ENCODE data around the gene COQ3.
"Not testable (repeated sequence)": the region's sequence is repeated elsewhere in the genome, so short reads cannot be mapped to it uniquely, and the experiment has no call there.

The COQ3 gene

DNA sequence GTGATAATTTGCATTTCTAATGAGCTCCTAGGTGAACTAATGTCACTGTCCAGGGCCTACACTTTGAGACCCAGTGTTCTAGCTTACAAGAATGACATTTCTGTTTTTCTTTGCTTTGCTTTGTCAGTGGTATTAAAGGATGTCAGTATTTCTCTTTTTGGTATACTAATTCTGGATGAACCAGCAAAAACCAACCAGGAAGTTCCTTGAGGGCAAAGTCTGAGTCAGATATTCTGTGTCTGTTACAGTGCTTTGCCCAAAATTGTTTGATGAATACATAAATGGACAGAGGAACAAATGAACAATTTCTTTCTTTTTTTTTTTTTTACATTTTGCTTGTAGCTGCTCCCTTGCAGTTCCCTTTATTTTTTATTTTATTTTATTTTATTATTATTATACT is 15.4 kb downstream of the COQ3 start:
- no peak for DNase-seq

DNA sequence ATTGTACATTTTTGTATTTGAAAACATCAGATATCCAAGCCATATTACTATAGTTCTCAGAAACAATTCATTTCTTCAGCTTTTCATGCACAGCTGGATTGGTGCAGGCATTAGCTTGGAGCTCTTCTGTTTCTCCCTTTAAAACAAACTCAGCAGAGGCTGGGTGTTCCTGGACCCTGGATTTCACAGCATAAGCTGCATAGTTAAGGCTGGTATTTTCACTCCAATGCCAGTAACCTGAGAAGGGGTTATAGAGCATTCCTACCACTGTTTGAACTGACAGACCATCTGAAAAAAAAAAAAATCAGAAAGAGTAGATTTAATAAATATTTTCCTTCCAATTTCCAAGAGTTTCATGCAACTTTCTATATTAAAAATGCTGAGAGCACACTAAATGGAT is 24.5 kb downstream of the COQ3 start:
- DNase-seq, result no peak

DNA sequence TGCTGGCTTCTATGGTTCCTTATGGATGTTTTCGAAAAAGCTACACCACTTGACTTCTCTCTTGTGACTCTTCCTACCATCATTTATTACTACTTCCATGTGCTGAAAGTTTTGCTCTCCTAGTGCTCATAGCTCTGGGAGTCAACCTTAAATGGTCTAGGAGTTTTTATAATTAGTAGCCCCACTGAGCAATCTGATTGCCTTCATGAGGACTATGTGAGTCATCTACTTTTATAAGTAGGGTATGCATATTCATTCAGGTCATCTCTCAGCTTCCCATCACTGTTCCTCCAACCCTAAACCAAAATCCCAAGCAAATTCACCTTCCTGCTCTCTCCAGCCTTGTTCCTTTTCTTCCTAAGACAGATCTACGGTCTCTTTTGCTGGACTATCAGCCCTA is 27.1 kb downstream of the COQ3 start:
- no peak for DNase-seq

DNA sequence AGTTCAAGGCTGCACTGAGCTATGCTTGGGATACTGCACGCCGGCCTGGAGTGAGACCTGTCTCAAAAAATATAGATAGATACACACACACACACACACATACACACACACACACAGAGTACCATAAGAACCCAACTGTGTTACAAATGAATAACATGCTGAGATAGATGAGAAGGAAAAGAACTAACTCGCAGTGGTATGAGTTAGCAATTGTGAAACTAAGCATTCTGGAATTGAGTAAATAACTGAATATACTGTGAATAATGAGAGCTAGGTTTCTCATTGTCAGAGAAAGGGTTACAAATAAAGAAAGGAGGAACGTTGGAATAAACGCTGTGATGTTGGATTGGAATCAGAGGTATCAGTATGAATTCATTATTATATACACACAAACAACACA is 30.0 kb downstream of the COQ3 start:
- DNase-seq, result no peak

DNA sequence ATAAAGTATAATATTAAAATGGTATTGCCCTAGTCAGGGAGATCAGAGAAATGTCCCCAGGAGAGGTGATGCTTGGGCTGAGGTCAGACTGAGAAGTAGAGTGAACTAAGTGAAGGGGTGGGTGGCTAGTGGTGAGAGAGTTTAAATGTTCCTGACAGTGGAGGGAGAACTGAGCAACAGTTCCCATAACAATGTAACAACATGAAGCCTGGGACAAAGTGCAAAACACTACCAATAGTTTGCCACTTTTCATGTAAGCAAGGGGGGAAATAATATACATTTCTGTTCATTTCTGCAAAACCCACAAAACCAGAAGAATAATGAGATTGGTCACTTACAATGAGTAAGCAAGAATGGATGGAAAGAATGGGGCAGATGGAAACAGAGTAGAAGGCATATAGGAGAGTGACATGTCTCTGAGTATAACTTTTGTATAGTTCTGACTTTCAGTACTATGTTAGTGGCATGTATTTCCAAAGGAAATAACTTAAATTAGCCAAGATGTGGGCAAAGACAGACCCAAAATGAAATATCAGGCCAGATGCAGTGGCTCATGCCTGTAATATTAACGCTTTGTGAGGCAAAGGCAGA is 31.2 kb downstream of the COQ3 start:
- DNase-seq, result no peak

DNA sequence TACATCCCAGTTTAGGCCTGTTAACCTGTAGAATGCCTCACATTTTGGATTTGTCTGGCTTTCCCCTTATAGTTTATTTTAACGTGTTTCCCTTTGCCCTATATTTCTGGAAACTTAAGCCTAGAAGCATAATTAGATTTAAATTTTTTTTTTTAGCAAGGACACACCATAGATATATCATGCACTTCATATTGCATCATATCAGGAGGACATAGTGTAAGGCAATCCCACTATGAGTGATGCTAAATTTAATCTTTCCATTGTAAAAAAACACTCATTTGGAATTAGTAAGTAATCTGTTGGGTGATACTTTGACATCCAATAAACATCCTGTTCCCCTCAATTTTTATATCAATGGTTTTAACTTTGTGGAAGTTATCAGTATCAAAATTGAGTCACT is 34.2 kb downstream of the COQ3 start:
- no peak for DNase-seq

DNA sequence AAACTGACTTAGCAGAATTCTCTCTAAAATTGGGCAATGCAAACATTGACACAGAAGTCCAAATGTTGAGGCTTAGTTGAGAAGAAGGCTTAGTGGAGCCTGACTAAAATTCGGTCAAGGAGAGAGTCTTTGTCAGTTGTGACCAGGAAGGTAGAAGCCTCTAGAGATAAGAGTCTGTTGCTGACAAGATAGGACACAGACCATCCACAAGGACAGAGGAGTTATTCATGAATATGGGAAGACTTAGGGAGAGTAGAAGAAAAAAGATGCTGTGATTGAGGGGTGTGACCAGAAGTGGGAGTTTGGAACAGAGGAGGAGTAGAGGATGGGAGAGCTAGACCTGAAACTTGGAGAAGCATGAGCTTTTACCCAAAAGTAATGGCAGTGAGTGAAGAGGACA is 37.4 kb downstream of the COQ3 start:
- no peak for DNase-seq

DNA sequence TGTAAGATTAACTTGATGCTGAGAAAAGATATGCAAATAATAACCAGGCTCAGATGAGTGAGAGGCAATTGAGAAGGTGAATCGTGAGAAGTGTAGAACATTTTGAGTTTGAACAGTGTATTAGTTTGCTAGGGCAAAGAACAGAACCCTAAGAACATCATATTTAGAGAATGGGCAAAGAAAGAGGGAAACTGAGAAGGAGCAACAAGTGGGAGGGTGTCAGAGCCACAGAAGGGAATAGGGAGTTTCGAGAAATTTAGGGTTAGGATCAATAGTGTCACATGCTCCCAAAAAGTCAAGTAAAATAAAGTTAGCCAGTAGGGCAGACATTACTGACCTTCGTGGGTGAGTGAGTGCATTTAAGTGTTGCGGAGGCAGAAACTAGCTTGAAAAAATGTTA is 39.0 kb downstream of the COQ3 start:
- DNase-seq, result no peak

DNA sequence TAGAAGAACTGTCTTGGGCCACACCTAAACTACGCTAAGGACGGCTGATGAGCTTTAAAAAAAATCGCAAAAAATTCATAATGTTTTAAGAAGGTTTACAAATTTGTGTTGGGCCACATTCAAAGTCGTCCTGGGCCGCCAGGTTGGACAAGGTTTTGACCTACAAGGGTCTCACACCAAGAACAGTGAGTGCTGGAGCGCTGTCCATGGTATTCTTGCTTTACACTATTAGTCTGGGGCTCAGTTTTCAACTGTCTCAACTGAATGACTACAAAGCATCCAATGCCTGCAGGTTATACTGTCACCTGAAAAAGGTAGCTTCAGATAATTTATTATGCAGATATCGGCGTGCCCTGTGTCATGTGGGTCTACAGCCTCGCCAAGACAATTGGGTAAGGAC is 40.9 kb downstream of the COQ3 start:
- DNase-seq, result no peak

DNA sequence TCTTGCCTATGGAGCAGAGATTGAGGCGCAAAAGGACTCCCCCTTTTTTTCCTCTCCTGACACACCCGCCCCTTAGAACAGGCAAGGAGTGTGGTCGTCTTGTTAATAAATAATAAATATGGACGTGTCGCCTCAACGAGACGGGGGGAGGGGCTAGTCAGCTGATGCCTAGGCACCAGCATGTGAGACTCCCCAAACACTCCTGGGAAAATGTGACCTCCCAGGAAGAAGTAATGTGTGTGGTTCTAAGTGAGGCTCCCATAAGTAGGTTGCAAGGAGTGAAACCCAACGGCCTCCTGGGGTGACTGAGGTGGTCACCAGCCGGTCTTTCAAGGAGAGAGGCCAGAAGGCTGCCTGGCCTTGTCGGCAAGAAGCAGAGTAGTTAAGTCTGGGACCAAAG is 43.4 kb downstream of the COQ3 start:
- peak; percentile 23 for DNase-seq

DNA sequence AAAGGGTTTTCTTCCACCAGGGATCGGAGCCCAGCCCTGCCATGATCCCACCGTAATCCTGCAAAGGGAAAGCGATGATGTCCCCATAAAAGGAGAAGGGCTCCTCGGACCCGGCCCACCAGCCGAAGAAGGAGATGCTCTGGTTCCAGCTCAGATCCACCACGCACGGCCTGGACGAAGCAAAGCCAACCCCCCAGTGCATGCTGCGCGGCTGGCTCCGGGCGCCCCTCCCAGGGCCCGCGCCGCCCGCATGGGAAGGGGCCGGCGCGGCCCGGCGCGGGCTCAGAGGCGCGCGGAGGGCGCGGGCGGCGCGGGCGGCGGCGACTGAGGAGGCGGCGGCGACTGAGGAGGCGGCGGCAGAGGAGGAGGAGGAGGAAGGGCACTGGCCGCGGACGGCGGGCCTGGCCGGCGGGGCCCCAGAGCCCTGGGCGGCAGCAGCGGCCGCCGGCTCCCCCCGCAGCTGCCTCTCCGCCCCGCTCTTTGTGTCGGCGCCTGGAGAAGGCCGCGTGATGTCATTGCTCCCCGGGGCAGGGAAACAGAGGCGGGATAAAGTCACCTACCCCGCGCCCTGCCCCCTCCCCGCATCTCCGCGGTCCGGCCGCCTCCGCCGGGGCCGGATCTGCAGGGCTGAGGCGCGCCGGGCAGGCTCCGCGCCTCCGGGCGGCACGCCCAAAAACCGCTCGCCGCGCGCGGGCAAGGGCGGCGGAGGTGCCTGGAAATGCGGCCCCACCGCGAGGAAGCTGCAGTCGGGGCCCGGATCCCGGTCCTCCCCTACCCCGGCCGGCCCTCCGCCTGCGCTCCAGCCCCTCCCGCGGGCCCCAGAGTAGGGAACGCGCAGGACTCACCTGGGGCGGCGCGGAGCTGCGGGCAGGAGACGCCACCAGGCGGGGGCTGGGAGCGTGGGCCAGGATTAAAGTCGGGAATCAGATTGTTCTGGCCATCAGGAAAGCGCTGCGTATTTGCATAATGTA is 44.5 kb downstream of the COQ3 start, which contains the start of gene FAXC:
Gene FAXC, minus strand, starts transcription at position 504 of the 971 bp plus-strand sequence. Its CDS starts 302 bp downstream, at position 202.
- peak; percentile 83 for DNase-seq

DNA sequence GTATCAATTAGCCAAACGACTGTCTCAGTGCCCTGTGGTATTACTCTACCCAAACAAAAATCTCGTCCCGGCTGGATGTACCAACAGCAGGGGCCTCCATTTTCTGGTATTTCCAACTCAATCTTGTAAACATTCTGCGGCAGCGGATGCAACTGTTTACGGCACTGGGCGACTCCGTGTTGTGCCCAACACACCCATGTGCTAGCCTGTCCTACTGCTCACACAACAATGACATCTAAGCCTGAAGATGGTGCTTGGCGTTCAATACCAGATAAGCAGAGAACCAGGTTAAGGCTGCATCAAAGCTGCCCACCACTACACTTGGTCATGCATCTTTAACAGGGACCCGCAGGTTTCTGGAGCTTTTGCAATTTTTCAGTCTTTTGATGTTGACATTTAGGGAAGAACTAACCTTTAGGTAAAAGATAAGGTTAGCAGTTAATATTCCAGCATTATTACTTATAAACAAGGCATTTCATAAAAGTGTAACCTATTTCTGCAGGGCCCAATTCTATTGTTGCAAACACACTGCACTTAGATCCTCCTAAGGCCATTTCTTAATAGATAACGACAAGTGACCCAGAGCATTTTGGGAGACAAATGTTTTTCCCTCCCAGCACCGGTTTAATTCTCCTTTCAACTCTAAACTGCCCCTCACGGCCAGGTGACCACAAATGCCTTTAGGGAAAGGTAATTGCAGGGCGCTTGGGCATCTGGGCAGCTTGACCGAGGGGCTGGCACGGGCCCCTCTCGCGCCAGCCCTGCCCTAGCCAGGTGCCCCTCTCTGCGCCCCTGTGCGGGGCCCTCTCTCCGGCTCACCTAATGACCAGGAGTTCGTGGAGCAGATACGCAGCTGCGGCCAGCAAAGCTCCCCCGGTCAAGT is 45.5 kb downstream of the COQ3 start:
- no peak for DNase-seq

DNA sequence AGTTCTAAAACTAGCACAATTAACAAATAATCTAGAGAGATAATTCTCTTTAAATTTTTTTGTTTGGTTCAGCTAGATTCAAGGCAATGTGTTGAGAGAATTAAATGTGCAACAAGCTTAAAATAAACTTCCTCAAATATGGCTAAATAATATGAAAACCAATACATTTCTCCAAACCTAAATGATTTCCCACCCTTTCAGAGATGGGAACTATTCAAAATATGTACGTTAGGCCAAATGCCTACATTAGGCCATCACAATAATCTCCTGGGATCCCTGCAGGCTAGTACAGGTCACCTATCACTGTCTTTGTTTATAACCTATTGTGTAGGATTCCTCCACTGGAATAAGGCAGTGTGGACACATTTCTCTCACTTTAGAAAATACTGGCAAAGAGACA is 46.2 kb downstream of the COQ3 start:
- DNase-seq, result no peak

DNA sequence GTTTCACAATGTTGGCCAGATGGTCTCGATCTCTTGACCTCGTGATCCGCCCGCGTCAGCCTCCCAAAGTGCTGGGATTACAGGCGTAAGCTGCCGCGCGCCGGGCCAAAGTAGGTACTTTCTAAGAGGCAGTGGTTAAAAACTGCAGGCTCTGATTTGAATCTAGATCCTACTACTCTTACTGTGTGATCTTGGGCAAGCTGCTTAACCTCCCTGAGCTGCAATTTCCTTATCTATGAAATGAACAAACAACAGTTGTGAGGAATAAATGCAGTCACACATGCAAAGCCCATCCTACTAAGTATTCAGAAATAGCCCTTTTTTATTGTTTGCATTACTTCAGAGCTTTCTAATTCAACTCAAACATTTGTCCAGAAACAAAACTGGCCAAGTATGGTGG is 47.4 kb downstream of the COQ3 start:
- no peak for DNase-seq

DNA sequence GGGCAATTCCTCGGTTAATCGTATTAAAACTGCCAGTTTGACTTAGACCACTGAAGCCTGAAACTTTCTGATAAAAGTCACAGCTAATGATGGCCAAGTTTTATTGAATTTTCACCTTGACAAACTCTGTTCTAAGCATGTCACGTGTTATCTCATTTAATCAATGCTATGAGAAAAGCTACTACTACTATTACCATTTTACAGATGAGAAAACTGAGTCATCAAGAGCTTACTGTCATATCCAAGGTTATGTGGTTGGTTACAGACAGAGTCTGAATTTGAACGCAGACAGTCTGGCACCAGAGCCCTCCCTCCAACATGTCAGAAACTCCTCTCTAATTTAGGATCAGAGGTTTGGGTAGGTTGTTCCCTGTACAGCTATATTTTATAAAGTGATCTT is 48.8 kb downstream of the COQ3 start:
- no peak for DNase-seq

DNA sequence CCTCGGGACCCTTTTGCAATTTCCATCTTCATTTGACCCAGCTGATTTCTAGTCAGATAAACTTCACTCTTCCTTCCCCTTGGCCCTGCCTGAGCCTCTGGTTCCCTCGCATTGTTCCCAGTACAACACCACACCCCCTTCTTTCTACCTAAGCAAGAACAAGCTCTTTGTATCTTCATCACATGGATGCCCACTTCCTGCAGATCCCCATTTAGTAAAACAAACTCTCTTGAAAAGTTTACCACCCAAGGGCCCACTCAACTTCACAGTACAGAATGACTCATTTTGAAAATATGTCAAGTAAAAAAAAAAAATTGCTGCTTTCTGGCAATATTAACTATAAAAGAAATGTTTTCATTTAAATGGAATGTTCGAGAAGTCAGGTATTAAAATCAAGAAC is 49.7 kb downstream of the COQ3 start:
- peak; percentile 34 for DNase-seq

DNA sequence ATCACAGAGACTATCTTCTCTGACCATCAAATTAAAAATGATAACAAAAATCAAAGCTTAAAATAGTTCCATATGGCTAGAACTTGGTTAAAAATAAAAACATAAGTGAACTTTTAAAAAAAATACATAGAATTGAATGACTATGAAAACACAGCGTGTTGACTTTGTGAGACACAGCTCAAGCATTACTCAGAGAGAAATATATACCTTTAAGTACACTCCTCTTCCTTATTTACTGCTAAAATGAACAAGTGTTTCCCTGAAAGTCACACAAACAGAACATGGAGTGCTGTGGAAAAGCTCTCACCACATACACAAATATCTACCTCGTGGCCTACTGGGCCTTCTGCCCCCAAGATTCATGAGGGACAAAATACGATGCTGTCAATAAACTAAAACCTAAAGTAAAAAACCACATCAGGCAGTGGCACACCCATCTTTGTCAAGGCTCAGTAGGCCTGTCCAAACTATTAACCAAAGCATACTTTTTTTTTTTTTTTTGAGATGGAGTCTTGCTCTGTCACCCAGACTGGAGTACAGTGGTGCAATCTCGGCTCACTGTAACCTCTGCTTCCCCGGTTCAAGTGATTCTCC is 52.0 kb downstream of the COQ3 start:
- peak; percentile 62 for DNase-seq

DNA sequence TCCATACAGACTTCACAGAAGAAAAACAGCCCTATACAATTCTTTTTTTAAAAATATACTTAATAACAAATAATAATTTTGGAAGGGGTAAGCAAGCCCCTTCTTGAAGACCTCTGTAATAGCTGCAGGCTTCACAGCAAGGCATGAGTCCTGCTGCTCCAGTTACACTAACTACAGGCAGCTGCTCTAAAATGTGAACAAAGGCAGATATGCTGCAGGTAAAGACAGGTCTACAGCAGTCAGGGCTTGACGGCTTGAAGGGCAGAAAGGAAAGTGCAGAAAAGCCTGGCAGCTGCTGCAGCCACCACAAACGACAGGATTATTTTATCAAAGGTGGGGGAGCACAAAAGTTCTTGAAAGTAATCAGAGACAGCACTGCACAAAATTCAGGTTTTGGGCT is 55.8 kb downstream of the COQ3 start:
- DNase-seq, result no peak

DNA sequence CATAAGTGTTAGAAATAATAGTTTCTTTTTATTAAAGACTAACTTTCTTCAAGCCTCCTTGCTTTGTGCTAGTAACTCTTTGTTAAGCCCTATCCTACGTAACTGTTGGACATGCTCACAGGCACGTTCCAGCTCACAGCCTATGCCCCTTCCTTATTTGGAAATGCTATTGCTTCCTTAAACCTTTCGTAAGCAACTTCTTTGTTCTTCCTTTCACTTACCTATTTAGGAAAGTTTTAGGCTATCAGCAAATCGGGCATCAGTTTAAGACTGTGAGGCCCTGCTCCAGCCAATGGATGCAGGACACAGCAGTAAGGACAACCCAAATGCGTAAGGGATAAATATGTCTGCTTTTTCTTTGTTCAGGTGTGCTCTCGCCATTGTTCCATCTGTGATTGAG is 58.7 kb downstream of the COQ3 start:
- DNase-seq, result not testable (repeated sequence)

DNA sequence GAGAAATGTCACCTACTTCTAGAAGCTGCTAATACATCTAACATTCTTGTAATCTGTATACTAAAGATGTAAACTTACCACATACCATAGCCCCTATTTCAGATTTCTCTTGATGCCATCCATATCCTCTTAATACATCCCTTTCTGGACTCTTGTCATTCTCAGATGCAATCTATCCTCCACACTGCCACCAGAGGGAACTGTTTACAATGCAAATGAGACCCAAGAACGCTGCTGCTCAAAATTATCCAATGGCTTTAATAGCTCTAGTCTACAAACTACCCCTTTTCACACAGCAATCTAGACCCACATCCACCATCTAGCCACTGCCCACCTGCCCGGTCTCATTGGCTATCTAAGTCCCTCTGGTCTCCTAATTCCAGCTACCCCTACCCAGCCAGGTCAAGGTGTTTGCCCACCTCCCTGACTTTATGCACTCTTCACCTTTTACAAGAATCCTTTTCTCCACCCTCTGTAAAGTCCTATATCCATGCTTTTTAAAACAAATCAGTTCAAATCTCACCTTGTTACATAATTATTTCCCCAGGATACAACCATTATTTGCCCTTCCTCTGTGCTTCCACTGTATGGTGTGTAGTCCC is 59.4 kb downstream of the COQ3 start:
- DNase-seq, result peak; percentile 73

DNA sequence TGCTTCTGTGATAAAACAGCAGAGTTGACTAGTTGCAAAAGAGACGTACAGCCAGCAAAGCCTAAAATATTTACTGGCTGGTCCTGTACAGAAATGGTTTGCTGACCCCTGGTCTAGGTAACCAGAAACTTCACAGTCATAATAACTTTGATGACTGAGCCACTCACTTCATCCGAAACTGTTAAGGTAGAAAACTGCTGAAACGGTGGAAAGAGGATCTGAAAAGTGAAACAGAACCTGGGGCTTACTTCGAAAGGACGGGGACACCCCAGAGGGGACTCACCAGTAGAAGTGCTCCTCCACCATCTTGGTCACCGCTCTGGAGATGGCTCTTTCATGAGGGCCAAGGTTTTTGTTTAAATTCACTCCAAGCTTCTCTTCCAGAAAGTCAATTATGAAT is 60.9 kb downstream of the COQ3 start:
- no peak for DNase-seq

DNA sequence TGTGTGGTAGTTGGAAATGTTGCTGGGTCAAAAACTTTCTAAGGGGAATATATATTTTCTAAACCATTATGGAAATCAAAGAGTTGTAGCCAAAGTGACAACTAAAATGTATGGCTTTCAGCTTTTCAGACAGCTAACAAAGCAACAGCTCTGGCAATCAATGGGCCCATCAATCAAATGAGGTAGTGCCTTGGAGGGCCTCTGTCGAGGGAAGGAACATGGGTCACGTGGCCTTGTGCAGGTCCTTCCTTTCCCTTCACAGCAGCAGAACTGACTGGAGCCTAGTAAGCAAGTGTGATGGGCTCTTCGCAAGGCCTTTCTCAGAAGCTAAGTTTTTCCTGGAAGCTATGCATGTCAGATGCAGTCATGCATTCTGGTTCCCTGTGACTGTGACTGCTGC is 62.5 kb downstream of the COQ3 start:
- DNase-seq, result no peak

DNA sequence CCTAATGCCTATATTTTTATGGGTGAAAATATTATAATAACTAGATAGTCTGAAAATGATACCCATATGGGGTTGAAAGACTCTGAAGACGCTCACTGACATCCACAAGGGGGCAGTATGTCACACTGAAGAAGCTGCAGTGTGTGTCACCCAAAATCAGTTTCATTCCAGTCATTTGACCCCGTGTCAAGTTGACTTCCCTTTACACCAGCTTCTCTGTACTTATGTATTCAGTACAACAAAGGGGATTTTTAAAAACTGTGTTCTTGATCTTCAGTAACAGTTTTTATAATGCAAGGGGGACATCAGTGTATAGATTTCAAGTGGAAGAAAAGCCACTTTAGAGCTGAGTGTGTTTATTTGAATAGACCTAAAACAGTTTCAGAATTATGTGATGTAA is 63.8 kb downstream of the COQ3 start:
- DNase-seq, result peak; percentile 76

Data from DMS53 (cell line).